Measurements from ENCODE around the gene ATF7IP.
"Not testable (repeated sequence)": the region's sequence is repeated elsewhere in the genome, so short reads cannot be mapped to it uniquely, and the experiment has no call there.

The ATF7IP gene

GRCh38 chr12:14384783-14385638, 19.5 kb downstream of the ATF7IP start:
- peak; percentile 66 for DNase-seq

GRCh38 chr12:14387219-14387871, 21.9 kb downstream of the ATF7IP start:
- DNase-seq, result no peak

- DNase-seq, result no peak
These were observed 25.0 kb downstream of the ATF7IP start for GRCh38 chr12:14390449-14390848.

- no peak for DNase-seq
These were observed 25.5 kb downstream of the ATF7IP start for GRCh38 chr12:14390870-14391530.

GRCh38 chr12:14393751-14394150, 28.3 kb downstream of the ATF7IP start:
- no peak for DNase-seq

- peak; percentile 55 for DNase-seq
These were observed 29.0 kb downstream of the ATF7IP start for GRCh38 chr12:14394317-14395073.

GRCh38 chr12:14395074-14395778, 29.7 kb downstream of the ATF7IP start:
- DNase-seq, result no peak

GRCh38 chr12:14396071-14396470, 30.6 kb downstream of the ATF7IP start:
- peak; percentile 23 for DNase-seq

GRCh38 chr12:14399871-14400270, 34.4 kb downstream of the ATF7IP start:
- peak; percentile 27 for DNase-seq

- DNase-seq, result no peak
These were observed 35.1 kb downstream of the ATF7IP start for GRCh38 chr12:14400599-14400998.

GRCh38 chr12:14401267-14401666, 35.8 kb downstream of the ATF7IP start:
- DNase-seq, result not testable (repeated sequence)

- DNase-seq, result no peak
These were observed 37.2 kb downstream of the ATF7IP start for GRCh38 chr12:14402697-14403096.

GRCh38 chr12:14403293-14403692, 37.8 kb downstream of the ATF7IP start:
- no peak for DNase-seq

GRCh38 chr12:14403711-14404196, 38.3 kb downstream of the ATF7IP start:
- DNase-seq, result no peak

- not testable (repeated sequence) for DNase-seq
These were observed 39.9 kb downstream of the ATF7IP start for GRCh38 chr12:14405407-14405806.

- DNase-seq, result no peak
These were observed 42.7 kb downstream of the ATF7IP start for GRCh38 chr12:14408208-14408607.

- DNase-seq, result no peak
These were observed 44.7 kb downstream of the ATF7IP start for GRCh38 chr12:14410177-14410576.

- DNase-seq, result no peak
These were observed 45.5 kb downstream of the ATF7IP start for GRCh38 chr12:14410841-14411569.

- peak; percentile 43 for DNase-seq
These were observed 51.2 kb downstream of the ATF7IP start for GRCh38 chr12:14416658-14417057.

GRCh38 chr12:14417715-14418114, 52.2 kb downstream of the ATF7IP start:
- peak; percentile 71 for DNase-seq

GRCh38 chr12:14418451-14418890, 53.0 kb downstream of the ATF7IP start:
- DNase-seq, result no peak

All from stimulated activated CD4-positive, alpha-beta T cell treated with anti-CD3 and anti-CD28 coated beads, Interleukin-4, amount 100 ng/mL, for 24 hours (primary cell).